Cortex of kidney (tissue), 1 donor: Measurements from ENCODE around the gene SIRPG.

ENCODE experiments used
- DNase-seq: peaks from one replicate; lab custom pipeline; 2025; lab: John Stamatoyannopoulos, UW

SIRPG gene

DNA sequence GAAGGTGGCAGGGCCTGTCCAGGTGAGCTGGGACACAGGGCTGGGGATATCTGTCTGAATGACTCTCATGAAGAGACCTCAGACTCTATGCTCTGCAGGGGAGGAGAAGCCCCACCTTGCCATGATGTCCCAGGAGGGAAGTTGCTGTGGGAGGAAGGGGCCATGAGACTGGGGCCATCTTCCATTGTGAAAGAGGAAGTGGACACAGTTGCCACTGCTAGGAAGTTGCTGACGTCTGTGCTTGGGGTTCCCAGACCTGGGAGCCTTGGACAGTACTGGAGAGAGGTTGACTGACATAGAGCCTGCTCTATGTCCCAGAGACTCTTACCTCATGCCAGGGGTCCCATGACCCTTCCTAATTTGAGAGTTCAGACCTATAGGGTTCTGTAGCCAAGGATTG lies 62.2 kb downstream of the SIRPG start:
- DNase-seq = no peak

DNA sequence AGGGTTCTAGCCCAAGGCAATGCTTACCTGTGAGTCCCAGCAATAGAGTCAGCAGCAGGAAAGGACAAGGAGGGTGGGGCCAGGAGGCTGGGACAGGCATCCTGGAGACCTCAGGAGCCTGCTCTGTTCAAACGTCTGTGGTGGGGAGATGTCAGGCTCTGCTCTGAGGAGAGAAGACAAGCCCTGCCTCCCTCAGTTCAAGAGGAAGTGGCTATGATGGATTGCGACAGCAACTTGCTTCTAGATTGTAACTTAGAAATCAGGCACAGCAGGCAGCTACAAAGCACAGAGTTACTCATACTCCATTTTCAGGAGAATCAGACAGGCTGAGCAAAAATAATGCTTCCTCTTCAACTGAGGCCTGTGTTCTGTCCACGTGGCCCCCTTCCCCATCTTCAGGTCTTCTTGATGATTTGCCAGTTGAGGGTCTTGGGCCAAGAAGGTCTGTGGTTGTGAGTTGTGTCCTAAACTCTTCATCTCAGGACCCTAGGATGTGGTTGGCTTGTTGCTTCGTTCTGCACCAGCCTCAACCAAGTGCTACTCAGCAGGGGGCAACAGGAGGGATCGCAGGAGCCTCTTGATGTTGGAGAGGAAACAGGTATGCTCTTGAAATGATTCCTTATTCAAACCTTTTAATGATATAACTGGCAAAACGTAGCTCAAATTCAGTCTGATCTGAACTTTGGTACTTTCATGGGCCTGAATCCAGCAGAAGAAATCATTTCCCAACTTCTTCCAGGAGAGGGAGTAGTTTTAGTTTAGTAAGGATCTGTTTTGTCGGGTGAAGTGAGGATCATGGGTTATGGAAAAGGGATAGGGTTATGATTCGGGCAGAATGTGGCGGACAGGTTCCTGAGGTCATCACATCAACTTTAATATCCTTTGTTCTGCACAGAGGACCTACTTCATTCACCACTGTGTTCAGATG lies 68.8 kb downstream of the SIRPG start:
- DNase-seq = no peak

GRCh38 chr20:1587781-1588532 lies 69.6 kb downstream of the SIRPG start:
- DNase-seq = no peak

GRCh38 chr20:1579488-1579887 lies 78.1 kb downstream of the SIRPG start:
- no peak for DNase-seq
